GM12873 (cell line): Measurements from ENCODE around the gene ZC3H12A.
A peak's percentile ranks its signal among the peaks of the same experiment; 100 is the strongest.

Experiments
- TF ChIP-seq, protein P1 (sequence below): IDR thresholded peaks from 2 replicates; pipeline ENCODE4 v1.5.1; 2012; ENCODE audit warnings: low read depth, mild to moderate bottlenecking, moderate library complexity, low read length, control low read depth; ENCODE audit not compliant: insufficient read depth; ENCODE audit errors: missing control alignments

The ZC3H12A gene

DNA sequence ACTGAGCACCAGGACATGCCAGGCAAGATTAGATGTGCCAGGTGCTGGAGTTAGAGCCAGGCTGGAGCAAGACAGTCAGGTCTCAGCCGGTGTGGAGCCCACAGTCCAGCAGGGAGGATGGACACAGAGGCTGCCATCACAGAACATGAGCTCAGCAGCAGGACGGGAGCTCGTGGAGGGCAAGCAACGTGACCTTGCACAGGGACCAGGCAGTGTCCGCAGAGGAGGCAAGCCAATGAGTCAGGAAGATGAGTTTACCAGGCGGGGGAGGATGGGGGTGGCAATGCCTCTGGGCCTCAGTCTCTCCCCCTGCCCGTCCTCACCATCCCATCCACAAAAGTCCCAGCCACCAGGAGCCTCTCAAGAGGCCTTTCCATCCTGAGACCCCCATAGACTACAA, 20.7 kb upstream of the ZC3H12A start:
- TF ChIP-seq, protein P1, sequence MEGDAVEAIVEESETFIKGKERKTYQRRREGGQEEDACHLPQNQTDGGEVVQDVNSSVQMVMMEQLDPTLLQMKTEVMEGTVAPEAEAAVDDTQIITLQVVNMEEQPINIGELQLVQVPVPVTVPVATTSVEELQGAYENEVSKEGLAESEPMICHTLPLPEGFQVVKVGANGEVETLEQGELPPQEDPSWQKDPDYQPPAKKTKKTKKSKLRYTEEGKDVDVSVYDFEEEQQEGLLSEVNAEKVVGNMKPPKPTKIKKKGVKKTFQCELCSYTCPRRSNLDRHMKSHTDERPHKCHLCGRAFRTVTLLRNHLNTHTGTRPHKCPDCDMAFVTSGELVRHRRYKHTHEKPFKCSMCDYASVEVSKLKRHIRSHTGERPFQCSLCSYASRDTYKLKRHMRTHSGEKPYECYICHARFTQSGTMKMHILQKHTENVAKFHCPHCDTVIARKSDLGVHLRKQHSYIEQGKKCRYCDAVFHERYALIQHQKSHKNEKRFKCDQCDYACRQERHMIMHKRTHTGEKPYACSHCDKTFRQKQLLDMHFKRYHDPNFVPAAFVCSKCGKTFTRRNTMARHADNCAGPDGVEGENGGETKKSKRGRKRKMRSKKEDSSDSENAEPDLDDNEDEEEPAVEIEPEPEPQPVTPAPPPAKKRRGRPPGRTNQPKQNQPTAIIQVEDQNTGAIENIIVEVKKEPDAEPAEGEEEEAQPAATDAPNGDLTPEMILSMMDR: no peak

DNA sequence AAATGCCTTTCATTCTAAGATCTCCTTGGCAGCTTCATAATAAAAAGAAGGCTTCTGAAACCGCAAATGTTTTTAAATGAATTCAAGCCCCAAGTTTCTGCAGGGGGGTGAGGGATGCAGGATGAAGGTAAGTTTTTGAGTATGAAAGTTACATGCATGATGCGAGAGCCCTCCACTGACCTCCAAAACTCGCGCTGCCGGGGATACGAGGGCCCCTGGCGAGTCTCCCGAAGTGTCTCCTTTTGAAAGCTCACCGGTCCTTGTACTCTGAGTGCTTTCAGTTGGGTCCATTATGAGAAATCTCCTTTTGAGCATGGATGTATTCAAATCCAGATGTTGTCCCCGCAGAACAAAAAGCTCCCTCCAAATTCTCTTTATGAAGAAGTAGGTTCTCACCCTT, 18.9 kb upstream of the ZC3H12A start:
- TF ChIP-seq, protein P1: no peak

DNA sequence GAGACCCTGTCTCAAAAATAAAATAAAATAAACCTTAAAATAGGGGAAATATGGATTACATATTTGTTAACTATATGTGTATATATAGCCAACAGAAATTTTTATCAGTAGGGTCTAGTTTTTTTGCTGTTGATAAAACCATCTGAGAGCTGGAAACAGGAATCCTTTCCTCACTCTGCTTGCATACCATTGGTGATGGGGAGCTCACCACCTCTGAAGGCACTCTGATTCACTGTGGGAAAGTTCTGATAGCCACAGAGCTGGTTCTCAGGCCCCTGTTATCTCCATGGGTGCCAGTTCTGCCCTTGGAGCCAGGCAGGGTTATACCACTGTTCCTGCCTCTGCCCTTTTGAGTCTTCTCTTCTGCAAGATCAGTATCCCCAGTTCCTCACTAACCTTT, 17.8 kb upstream of the ZC3H12A start:
- TF ChIP-seq, protein P1: no peak

DNA sequence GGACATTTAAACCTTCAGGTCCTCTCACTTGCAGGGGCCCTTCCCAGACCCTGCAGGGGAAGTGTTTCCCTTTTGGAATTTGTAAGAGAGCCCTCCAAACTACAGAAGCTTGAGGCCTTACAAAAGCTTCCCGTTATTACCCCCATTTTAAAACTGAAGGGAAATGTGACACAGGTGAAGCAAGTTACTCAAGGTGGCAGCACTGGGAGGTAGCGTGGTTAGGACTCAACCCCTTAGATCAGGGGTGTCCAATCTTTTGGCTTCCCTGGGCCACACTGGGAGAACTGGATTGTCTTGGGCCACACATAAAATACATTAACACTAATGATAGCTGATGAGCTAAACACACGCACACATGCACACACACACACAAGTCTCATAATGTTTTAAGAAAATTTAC, 15.8 kb upstream of the ZC3H12A start:
- TF ChIP-seq, protein P1: peak; percentile 33

DNA sequence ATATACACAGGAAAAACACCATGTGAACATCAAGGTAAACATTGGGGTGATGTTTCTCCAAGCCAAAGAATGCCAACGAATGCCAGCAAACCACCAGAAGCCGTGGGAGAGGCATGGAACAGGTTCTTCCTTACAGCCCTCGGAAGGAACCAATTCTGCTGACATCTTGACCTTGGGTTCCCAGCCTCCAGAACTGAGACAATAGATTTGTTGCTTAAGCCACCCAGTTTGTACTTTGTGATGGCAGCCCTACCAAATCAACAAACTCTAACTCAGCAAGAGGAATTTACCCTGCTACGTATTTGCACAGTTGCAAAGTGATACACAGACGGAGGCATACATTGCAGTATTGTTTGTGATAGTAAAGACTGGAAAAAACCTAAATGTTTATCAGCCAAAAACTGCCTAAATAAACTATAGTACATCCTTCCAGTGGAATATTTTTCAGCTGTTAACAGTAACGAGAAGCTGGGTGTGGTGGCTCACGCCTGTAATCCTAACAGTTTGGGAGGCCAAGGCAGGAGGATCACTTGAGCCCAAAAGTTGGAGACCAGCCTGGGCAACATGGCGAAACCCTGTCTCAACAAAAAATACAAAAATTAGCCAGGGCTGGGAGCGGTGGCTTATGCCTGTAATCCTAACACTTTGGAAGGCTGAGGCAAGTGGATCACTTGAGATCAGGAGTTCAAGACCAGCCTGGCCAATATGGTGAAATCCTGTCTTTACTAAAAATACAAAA, 12.5 kb upstream of the ZC3H12A start:
- TF ChIP-seq, protein P1: no peak

DNA sequence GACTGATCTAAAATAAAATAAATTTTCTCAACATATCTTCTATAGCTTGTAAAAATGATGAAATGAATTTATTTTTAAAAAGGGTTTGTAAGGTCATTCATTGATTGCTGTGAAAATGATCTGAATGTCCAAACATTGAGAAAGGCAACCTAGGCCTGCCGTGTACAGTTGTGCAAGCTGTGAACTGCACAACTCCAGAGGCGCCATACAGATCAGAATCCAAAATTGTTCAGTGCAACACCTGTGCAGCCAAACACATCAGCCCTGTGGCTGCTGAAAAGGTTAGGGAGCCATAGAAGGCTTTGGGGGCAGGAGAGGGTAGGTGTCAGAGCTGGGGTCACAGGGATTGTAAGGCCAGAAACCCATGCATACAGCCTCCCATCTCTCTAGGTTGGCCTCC, 9.9 kb upstream of the ZC3H12A start:
- TF ChIP-seq, protein P1: no peak

DNA sequence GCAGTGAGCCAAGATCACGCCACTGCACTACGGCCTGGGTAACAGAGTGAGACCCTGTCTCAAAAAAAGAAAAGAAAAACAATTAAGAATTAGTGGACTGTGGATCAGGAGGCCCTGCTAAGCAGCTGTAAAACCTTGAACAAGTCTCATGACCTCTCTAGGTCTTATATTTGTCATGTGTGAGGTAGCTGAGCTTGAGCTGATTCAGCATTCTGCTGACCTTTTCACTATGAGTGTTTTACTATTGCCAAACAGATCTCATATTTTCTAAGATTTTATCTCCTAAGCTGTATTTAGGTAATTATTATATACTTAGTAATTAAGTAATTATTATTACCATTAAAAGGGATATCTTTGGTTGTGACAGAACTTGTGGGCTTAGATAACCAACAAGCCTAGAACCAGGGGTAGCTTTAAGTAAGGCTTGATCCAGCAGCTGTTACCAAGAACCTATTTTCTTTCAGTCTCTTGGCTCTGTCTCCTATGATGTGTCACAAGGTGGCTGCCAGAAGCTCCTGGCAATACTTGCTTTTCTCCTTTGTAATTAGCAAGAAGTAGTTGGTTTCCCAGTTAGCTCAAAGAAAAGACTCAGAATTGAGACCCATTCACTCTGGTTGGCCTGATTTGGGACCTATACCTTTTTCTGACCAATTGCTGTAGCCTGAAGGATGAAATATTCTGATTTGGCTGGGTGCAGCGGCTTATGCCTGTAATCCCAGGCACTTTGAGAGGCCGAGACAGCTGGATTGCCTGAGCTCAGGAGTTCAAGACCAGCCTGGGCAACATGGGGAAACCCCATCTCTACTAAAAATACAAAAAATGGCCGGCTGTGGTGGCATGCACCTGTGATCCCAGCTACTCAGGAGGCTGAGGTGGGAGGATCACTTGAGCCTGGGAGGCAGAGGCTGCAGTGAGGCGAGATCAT, 8.5 kb upstream of the ZC3H12A start:
- TF ChIP-seq, protein P1: no peak
